UCSD-AML1 (cell line): ENCODE data around the gene ZNF740.
"Not testable (repeated sequence)": the region's sequence is repeated elsewhere in the genome, so short reads cannot be mapped to it uniquely, and the experiment has no call there.

ENCODE experiments used
- DNase-seq: peaks from one replicate; lab custom pipeline; 2025; ENCODE audit not compliant: unreplicated experiment; lab: John Stamatoyannopoulos, UW

ZNF740 gene

GRCh38 chr12:53180220-53180930, at the start of gene ZNF740, which contains the start of gene CSAD:
Gene ZNF740 (plus strand): TSS chr12:53180722. CDS start chr12:53181984, 1,262 bp downstream.
Gene CSAD (minus strand): TSS chr12:53180925. CDS start chr12:53173470, 7,455 bp downstream.
- peak; percentile 98 for DNase-seq

GRCh38 chr12:53131844-53132243, 48.7 kb upstream of the ZNF740 start:
- no peak for DNase-seq

- DNase-seq = no peak
Measured at GRCh38 chr12:53133722-53134121, 46.8 kb upstream of the ZNF740 start.

GRCh38 chr12:53143355-53143754, 37.2 kb upstream of the ZNF740 start:
- no peak for DNase-seq

GRCh38 chr12:53145383-53146260, 34.9 kb upstream of the ZNF740 start:
- no peak for DNase-seq

GRCh38 chr12:53147181-53147580, 33.3 kb upstream of the ZNF740 start:
- DNase-seq = no peak

GRCh38 chr12:53147653-53148052, 32.9 kb upstream of the ZNF740 start:
- no peak for DNase-seq

GRCh38 chr12:53151039-53151438, 29.5 kb upstream of the ZNF740 start:
- no peak for DNase-seq

GRCh38 chr12:53152390-53152789, 28.1 kb upstream of the ZNF740 start:
- DNase-seq = no peak

- DNase-seq = peak; percentile 83
Measured at GRCh38 chr12:53159195-53159839, 21.2 kb upstream of the ZNF740 start.

- no peak for DNase-seq
Measured at GRCh38 chr12:53160000-53160399, 20.5 kb upstream of the ZNF740 start.

GRCh38 chr12:53160673-53161072, 19.8 kb upstream of the ZNF740 start:
- no peak for DNase-seq

GRCh38 chr12:53161119-53161911, 19.2 kb upstream of the ZNF740 start:
- no peak for DNase-seq

- DNase-seq = not testable (repeated sequence)
Measured at GRCh38 chr12:53163008-53163407, 17.5 kb upstream of the ZNF740 start.

GRCh38 chr12:53166837-53167236, 13.7 kb upstream of the ZNF740 start:
- no peak for DNase-seq

GRCh38 chr12:53169644-53170043, 10.9 kb upstream of the ZNF740 start:
- no peak for DNase-seq

GRCh38 chr12:53170215-53170614, 10.3 kb upstream of the ZNF740 start:
- DNase-seq = no peak

GRCh38 chr12:53170876-53171724, 9.4 kb upstream of the ZNF740 start:
- no peak for DNase-seq

- DNase-seq = no peak
Measured at GRCh38 chr12:53171725-53172329, 8.7 kb upstream of the ZNF740 start.
